ENCODE measurements around the gene USP47. TPM values are rescaled to one million over a fixed set of nuclear protein-coding genes. Genes with fewer than 3 reads are reported as not detected.
A peak's percentile ranks its signal among the peaks of the same experiment; 100 is the strongest.

The USP47 gene
- total and polyA plus RNA-seq, 8 donors = 16.2 to 32.3 (median 21.3) TPM

DNA sequence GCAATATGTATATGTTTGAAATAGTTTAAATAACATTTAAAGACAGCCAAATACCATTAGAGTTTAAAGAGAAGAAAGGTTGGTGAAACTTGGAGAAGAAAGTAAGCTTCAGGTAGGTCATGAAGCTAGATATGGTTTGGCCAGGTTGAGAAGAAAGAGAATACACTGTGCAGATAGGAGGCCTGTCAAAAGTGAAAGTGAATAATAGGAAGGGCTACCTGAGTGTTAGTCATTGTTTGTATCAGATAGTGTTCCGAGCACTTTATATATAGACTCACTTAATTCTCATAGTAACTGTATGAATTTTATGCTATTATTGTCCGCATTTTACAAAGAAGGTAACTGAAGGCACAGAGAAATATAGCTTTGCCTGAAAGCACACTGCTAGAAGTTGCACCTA is 56.9 kb downstream of the USP47 start:
- peaks cover 0 to 4% (median 0%) of the 10 kb centered on the region in 3 donors for H3K4me1 ChIP-seq
- DNase-seq = no peak
- no peaks in the 10 kb centered on the region for H3K9me3 ChIP-seq
- no peaks in the 10 kb centered on the region for H3K27me3 ChIP-seq
- WGBS, 2 donors = 80 to 84% methylated on average over 2 of the region's 2 CpGs
- H3K27ac ChIP-seq = no peak overlapping the region
- FAIRE-seq = no peak
- TF ChIP-seq, protein P1, sequence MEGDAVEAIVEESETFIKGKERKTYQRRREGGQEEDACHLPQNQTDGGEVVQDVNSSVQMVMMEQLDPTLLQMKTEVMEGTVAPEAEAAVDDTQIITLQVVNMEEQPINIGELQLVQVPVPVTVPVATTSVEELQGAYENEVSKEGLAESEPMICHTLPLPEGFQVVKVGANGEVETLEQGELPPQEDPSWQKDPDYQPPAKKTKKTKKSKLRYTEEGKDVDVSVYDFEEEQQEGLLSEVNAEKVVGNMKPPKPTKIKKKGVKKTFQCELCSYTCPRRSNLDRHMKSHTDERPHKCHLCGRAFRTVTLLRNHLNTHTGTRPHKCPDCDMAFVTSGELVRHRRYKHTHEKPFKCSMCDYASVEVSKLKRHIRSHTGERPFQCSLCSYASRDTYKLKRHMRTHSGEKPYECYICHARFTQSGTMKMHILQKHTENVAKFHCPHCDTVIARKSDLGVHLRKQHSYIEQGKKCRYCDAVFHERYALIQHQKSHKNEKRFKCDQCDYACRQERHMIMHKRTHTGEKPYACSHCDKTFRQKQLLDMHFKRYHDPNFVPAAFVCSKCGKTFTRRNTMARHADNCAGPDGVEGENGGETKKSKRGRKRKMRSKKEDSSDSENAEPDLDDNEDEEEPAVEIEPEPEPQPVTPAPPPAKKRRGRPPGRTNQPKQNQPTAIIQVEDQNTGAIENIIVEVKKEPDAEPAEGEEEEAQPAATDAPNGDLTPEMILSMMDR (IDR thresholded peaks at IDR 0.05) = no peak
- peaks cover 0 to 22% (median 0%) of the 10 kb centered on the region in 3 donors for H3K36me3 ChIP-seq
- no peak overlapping the region for H3K4me3 ChIP-seq
- peak in 3 of 4 donors; percentile 42 to 79 (median 78) for ATAC-seq
- intact Hi-C loops (cut with DNase I) = no loop called here

- Histone ChIP-seq H3K4me1 (peaks cover 0 to 4% (median 0%) of the 10 kb centered on the region in 3 donors), H3K27me3 (no peaks in the 10 kb centered on the region), H3K36me3 (peaks cover 0 to 17% (median 0%) of the 10 kb centered on the region in 3 donors), H3K27ac (no peak overlapping the region), H3K9me3 (no peaks in the 10 kb centered on the region), H3K4me3 (no peak overlapping the region)
- peak; percentile 41 to 53 (median 50) for ATAC-seq
- intact Hi-C loops (cut with DNase I) = no loop called here
- DNase-seq = no peak
- TF ChIP-seq, protein P1 (IDR thresholded peaks at IDR 0.05) = no peak
- FAIRE-seq = no peak
- WGBS, 2 donors = 60 to 72% methylated on average over 1 of the region's 1 CpG
Observed at GRCh38 chr11:11899401-11899800, 57.6 kb downstream of the USP47 start.

- H3K27ac ChIP-seq = no peak overlapping the region
- TF ChIP-seq, protein P1 (IDR thresholded peaks at IDR 0.05) = no peak
- intact Hi-C loops (cut with DNase I) = no loop called here
- H3K4me1 ChIP-seq = peaks cover 0 to 4% (median 0%) of the 10 kb centered on the region in 3 donors
- 85 to 91% methylated on average over 3 of the region's 3 CpGs for WGBS, 2 donors
- no peaks in the 10 kb centered on the region for H3K27me3 ChIP-seq
- DNase-seq (no peak), FAIRE-seq (no peak), ATAC-seq (no peak)
- peaks cover 0 to 27% (median 7%) of the 10 kb centered on the region in 3 donors for H3K36me3 ChIP-seq
- no peak overlapping the region for H3K4me3 ChIP-seq
- H3K9me3 ChIP-seq = no peaks in the 10 kb centered on the region
Observed at GRCh38 chr11:11901929-11902328, 60.2 kb downstream of the USP47 start.

DNA sequence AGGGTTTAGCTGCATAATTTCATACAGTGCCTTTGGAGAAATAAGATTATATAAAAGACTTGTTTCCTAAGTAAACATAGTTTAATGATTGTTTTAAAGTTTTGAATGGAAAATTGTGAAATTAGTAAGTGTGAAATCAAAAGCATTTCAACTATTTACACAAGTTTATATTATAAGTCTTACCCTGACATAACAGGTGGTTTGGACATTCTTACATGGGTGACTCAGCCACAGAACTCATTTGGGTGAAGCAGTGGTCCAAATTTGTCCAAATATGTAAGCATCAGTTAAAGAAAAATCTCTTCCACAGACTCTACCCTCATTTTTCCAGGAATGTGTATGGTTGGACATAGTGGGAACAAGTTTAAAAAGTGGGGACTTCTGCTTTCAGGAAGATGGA is 68.0 kb downstream of the USP47 start:
- FAIRE-seq = no peak
- H3K4me1 ChIP-seq = no peaks in the 10 kb centered on the region
- no peak overlapping the region for H3K27ac ChIP-seq
- H3K27me3 ChIP-seq = no peaks in the 10 kb centered on the region
- peaks cover 0 to 30% (median 7%) of the 10 kb centered on the region in 3 donors for H3K36me3 ChIP-seq
- H3K9me3 ChIP-seq = no peaks in the 10 kb centered on the region
- ATAC-seq = no peak
- TF ChIP-seq, protein P1 (IDR thresholded peaks at IDR 0.05) = no peak
- DNase-seq = no peak
- intact Hi-C loops (cut with DNase I) = no loop called here
- no peak overlapping the region for H3K4me3 ChIP-seq

DNA sequence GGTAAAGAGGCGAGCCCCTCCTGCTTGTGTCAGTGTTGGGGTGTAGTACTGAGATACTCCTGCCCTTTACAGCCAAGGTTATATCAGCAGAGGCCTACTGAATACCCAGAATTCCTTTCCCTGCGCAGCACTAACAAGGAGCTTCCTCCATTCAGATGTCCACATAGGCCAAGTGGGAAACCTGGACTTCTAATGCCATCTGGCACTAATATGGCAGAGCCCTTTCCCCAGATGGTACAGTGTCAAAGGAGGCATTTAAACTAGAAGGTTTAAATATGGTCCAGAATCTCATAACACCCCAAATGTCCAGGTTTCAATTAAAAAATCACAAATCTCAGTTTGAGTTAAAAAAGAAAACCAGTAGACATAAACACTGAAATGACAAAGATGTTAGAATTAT is 68.8 kb downstream of the USP47 start:
- WGBS, 2 donors = 97 to 100% methylated on average over 2 of the region's 2 CpGs
- Histone ChIP-seq H3K36me3 (peaks cover 0 to 30% (median 7%) of the 10 kb centered on the region in 3 donors), H3K4me1 (no peaks in the 10 kb centered on the region), H3K4me3 (no peak overlapping the region), H3K9me3 (no peaks in the 10 kb centered on the region), H3K27ac (no peak overlapping the region), H3K27me3 (no peaks in the 10 kb centered on the region)
- TF ChIP-seq, protein P1 (IDR thresholded peaks at IDR 0.05) = no peak
- DNase-seq = no peak
- FAIRE-seq = no peak
- no peak for ATAC-seq
- intact Hi-C loops (cut with DNase I) = no loop called here
